ENCODE results near the gene PHACTR1. TPM values are rescaled to one million over a fixed set of nuclear protein-coding genes. Genes with fewer than 3 reads are reported as not detected.
A peak's percentile ranks its signal among the peaks of the same experiment; 100 is the strongest.

The PHACTR1 gene
- total RNA-seq, 6 experiments from 2014 or later = 0.20 to 3.5 (median 0.93) TPM

GRCh38 chr6:12991435-12991834 lies 274.9 kb downstream of the PHACTR1 start:
- no peak overlapping the region for H3K27ac ChIP-seq
- no peaks in the 10 kb centered on the region for H3K36me3 ChIP-seq
- ATAC-seq = peak in 1 of 4 donors; percentile 12
- no peak overlapping the region for H3K4me3 ChIP-seq
- no peaks in the 10 kb centered on the region for H3K4me1 ChIP-seq
- no peaks in the 10 kb centered on the region for H3K9me3 ChIP-seq
- 60% methylated on average over 3 of the region's 3 CpGs for whole genome bisulfite sequencing (ENCODE audit: insufficient coverage, low coverage, low lambda C conversion rate, missing lambda C conversion rate)
- intact Hi-C loops (cut with DNase I) = no loop called here
- no peak for TF ChIP-seq CTCF (IDR thresholded peaks at IDR 0.05)
- H3K27me3 ChIP-seq = no peaks in the 10 kb centered on the region
- no peak for DNase-seq

- no peaks in the 10 kb centered on the region for H3K27me3 ChIP-seq
- TF ChIP-seq POLR2A (IDR thresholded peaks at IDR 0.05) (no peak), CTCF (IDR thresholded peaks at IDR 0.05) (no peak)
- 56% methylated on average over 7 of the region's 7 CpGs for WGBS (ENCODE audit: insufficient coverage, low coverage, low lambda C conversion rate, missing lambda C conversion rate)
- H3K4me3 ChIP-seq = no peak overlapping the region
- DNase-seq (no peak), ATAC-seq (no peak)
- H3K9me3 ChIP-seq = no peaks in the 10 kb centered on the region
- no peak overlapping the region for H3K27ac ChIP-seq
- no peaks in the 10 kb centered on the region for H3K4me1 ChIP-seq
- H3K36me3 ChIP-seq = no peaks in the 10 kb centered on the region
- intact Hi-C loops (cut with DNase I) = no loop called here
Measured at GRCh38 chr6:12992770-12993169, 276.2 kb downstream of the PHACTR1 start.

GRCh38 chr6:12993283-12993898 lies 276.8 kb downstream of the PHACTR1 start:
- DNase-seq (no peak), ATAC-seq (no peak)
- intact Hi-C loops (cut with DNase I) = no loop called here
- no peak for TF ChIP-seq CTCF (IDR thresholded peaks at IDR 0.05)
- TF ChIP-seq POLR2A (IDR thresholded peaks at IDR 0.05) = no peak
- Histone ChIP-seq H3K4me1 (no peaks in the 10 kb centered on the region), H3K4me3 (no peak overlapping the region), H3K36me3 (no peaks in the 10 kb centered on the region), H3K27me3 (no peaks in the 10 kb centered on the region), H3K27ac (no peak overlapping the region), H3K9me3 (no peaks in the 10 kb centered on the region)
- 44% methylated on average over 5 of the region's 5 CpGs for whole genome bisulfite sequencing (ENCODE audit: insufficient coverage, low coverage, low lambda C conversion rate, missing lambda C conversion rate)

GRCh38 chr6:12995419-12995818 lies 278.9 kb downstream of the PHACTR1 start:
- DNase-seq (no peak), ATAC-seq (no peak)
- H3K4me1 ChIP-seq = no peaks in the 10 kb centered on the region
- no peaks in the 10 kb centered on the region for H3K36me3 ChIP-seq
- intact Hi-C loops (cut with DNase I) = no loop called here
- WGBS (ENCODE audit: insufficient coverage, low coverage, low lambda C conversion rate, missing lambda C conversion rate) = 61% methylated on average over 4 of the region's 4 CpGs
- no peaks in the 10 kb centered on the region for H3K9me3 ChIP-seq
- no peak overlapping the region for H3K27ac ChIP-seq
- no peaks in the 10 kb centered on the region for H3K27me3 ChIP-seq
- H3K4me3 ChIP-seq = no peak overlapping the region
- TF ChIP-seq POLR2A (IDR thresholded peaks at IDR 0.05) (no peak), CTCF (IDR thresholded peaks at IDR 0.05) (no peak)

- Histone ChIP-seq H3K4me1 (no peaks in the 10 kb centered on the region), H3K4me3 (no peak overlapping the region), H3K27me3 (no peaks in the 10 kb centered on the region), H3K27ac (no peak overlapping the region), H3K36me3 (no peaks in the 10 kb centered on the region), H3K9me3 (no peaks in the 10 kb centered on the region)
- DNase-seq (no peak), ATAC-seq (no peak)
- TF ChIP-seq CTCF (IDR thresholded peaks at IDR 0.05) (no peak), POLR2A (IDR thresholded peaks at IDR 0.05) (no peak)
- intact Hi-C loops (cut with DNase I) = no loop called here
Measured at GRCh38 chr6:13000537-13000936, 284.0 kb downstream of the PHACTR1 start.
